HG02571 (cell line): ENCODE measurements around the gene SLC38A1.

Source experiments
- ATAC-seq: cut with Tn5 transposase; IDR thresholded peaks from one replicate; pipeline ENCODE4 v1.9.1; 2021; ENCODE audit warnings: mild to moderate bottlenecking, moderate library complexity; ENCODE audit not compliant: unreplicated experiment

The SLC38A1 gene

GRCh38 chr12:46144433-46144832 is 124.4 kb downstream of the SLC38A1 start:
- ATAC-seq: no peak

GRCh38 chr12:46136249-46136648 is 132.6 kb downstream of the SLC38A1 start:
- no peak for ATAC-seq

- no peak for ATAC-seq
These were observed 133.1 kb downstream of the SLC38A1 start for GRCh38 chr12:46135750-46136149.

GRCh38 chr12:46134852-46135251 is 134.0 kb downstream of the SLC38A1 start:
- ATAC-seq: no peak

GRCh38 chr12:46134205-46134811 is 134.5 kb downstream of the SLC38A1 start:
- no peak for ATAC-seq

GRCh38 chr12:46133751-46134150 is 135.1 kb downstream of the SLC38A1 start:
- no peak for ATAC-seq
